NCI-H774 (cell line): ENCODE measurements around the gene CLASP1.
"Not testable (repeated sequence)": the region's sequence is repeated elsewhere in the genome, so short reads cannot be mapped to it uniquely, and the experiment has no call there.

Experiments
- DNase-seq: peaks from one replicate; lab custom pipeline; 2025; lab: John Stamatoyannopoulos, UW

Gene CLASP1

DNA sequence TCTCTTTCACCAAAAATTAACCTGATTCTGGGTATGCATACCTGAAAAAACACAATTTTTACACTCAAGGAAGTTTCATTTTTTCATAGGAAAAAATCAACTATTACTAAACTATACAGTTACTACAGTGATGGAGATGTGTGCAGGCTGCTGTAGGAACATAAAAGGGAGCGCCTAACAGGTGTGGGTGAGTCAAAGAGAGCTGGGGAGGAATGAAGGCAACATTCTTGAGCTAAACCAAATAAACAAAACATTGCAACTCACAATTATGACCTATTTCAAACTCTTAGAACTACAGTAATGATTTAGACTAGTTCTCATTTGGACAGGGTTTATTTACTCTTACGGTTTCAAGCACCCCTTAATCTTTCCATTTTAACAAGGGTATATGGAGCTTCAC lies 13.4 kb upstream of the CLASP1 start:
- DNase-seq = no peak

DNA sequence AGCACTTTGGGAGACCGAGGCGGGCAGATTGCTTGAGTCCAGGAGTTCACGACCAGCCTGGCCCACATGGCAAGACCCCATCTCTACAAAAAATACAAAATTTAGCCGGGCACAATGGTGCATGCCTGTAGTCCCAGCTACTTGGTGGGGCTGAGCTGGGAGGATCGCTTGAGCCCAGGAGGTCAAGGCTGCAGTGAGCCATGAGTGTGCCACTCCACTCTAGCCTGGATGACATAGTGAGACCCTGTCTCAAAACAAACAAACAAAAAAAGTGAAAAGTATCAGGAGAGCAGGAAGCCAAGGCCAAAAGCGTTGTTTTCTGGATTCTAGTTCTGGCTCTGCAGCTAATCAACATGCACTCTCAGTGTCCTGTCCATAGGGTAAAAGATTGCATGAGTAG lies 10.7 kb upstream of the CLASP1 start:
- DNase-seq = no peak

DNA sequence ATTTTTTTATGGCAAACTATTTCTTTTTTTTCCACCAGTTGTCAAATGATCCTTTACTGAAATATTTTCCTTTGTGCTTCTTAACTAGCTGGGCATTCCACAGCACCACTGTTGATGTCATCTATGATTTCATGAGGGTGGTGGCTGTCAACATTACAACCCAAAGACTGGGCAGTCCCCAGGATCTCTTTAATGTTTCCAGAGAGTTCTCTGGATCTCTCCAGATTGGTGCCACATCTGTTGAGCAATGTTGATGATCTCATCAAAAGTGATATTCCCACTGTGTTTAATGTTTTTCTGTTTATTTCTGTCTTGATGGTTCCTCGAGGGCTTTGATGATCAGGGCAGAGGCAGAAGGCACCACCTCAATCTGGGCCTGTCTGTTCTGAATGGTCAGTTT lies 9.1 kb upstream of the CLASP1 start:
- not testable (repeated sequence) for DNase-seq

DNA sequence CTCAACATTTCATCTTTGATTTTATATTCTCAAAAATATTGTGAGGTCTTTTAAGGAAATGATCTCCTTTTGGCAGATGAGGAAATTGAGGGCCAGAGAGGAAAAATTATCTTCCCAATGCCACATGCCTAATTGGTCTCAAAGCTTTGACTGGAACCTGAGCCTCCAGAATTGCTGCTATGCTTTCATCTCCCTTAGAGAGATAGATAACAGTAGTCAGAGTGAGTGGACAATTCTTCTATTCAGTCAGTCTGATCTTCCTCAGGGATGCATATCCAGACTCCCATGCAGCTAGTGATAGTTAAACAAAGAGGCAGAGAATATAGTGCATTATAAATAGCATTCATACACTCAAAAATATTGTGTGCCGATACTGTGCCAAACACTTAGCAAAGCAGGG lies 3.8 kb upstream of the CLASP1 start:
- DNase-seq = no peak

DNA sequence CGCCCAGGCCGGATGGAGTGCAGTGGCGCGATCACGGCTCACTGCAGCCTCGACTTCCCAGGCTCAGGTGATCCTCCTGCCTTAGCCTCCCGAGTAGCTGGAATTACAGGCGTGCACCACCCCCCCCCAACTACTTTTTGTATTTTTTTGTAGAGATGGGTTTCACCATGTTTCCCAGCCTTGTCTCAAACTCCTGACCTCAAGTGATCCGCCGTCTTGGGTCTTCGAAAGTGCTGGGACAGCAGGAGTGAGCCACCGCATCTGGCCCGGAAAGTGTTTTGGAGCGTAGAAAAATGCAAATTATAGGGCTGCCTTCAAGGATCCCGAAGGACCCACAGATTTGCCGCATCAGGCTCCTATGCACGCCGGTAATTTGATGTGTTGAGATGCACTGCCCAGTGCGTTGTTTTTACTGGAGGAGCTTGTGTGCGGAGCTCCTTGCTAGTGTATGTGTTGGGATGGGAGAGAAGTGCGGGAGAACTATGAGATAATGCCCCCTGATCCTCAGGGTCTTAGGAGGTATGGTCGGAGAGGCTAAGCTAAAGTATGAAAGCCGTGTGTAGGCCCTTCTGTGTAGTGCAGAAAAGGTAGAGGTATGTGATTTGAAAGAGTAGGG lies 1.2 kb upstream of the CLASP1 start:
- no peak for DNase-seq

DNA sequence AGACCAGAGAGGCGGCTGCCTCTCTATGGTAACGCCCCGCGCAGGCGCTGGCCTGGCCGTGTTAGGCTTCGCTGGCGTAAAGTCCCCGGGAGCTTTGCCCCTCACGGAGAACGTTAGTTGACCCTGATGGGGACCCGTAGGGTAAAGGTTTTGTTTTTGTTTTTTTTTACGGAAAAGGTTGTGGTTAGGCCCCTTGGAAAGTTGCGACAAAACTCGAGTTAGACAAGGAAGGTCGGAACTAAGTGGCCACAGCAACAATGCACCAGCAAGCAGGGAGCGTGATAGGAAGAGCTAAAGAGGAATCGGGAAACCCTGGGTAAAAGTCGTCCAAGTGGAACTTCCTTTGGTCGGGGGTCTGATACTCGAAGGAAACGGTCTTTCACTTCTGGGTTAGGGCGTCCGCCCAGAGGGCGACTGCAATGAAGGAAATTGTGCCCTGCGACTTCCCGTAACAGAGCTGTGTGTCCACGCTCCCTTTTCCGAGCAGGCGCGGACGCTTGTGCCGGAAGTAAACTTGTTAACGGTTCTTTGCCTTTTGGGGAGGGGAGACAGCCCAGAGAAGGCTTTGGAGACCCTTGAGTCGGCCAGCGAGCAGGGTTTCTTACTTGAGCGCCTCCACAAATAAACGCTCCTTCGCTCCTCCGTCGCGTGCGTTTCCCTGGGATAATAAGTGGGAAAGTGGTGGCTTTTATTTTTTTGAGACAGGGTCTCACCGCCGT lies 493 bp upstream of the CLASP1 start:
- peak; percentile 92 for DNase-seq

DNA sequence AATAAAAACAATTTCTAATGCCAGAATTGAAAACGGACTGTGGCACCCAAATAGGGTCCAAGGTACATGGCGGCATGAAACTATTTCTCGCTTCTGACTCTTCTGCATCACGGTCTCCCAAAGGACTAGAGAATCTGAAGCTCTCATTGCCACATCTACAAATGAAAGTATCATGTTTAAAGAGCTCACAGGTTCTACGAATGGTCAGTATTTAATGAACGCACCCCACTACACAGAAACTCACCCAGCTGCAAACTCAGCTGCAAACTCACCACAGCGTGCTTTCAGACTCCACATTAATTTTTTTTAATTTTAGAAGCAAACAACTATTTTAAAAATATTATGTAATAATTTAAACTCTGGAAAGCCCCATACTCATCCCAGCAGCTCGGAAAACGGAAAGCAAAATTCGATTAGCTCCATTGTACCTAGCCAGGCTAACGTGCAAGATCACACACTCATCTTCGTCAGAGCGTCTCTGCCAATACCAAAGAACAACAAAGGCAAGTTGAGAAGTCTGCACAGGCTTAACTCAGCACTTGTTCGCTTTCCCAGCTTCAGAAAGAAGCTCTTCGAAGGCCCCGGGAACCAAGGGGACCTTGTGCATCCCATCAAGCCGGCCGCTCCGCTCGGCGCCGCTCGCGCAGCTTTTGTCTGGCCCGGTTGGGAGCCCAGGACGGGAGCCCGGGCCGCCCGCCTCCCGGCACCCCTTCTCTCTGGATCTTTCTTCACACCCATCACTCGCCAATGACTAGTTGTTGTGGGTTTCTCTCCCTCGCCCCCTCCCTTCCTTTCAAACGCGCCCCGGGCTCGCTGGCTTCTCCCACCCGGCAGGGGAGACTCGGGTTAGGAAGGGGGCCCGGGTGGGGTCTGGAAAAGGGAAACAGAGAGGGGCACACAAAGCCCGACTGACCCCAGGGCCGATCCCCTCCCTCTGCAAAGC lies 785 bp downstream of the CLASP1 start:
- no peak for DNase-seq

DNA sequence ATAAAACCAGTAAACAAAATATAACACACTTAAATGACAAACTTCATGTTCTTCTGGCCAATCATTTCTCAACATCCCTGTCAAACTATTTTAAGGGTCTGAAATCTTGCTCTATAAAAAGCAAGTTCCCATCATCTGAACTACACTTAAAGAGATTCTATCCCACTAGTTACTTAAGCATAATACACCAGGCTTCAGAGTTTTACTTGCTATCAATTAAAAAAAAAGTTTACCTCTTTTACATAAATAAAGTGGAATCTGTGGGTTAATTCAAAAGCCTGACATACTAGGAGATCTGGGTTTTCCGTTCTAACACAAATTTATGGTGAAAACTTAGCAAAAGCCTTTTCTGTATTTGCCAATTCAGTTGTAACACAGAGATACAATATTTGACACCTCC lies 1.9 kb downstream of the CLASP1 start:
- DNase-seq = no peak

DNA sequence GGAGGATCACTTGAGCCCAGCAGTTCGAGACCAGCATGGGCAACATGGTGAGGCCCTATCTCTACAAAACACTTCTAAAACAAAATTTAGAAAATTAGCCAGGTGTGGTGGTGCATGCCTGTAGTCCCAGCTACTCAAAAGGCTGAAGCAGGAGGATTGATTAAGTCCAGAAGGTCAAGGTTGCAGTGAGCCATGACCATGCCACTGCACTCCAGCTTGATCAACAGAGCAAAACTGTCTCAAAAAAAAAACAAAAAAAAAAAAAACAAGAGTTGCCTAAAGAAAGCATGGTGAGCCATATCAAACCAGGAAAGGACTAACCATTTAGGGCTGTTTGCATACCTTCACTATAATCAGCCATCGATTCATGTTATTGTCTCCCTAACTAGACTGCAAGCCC lies 4.5 kb downstream of the CLASP1 start:
- DNase-seq = no peak

DNA sequence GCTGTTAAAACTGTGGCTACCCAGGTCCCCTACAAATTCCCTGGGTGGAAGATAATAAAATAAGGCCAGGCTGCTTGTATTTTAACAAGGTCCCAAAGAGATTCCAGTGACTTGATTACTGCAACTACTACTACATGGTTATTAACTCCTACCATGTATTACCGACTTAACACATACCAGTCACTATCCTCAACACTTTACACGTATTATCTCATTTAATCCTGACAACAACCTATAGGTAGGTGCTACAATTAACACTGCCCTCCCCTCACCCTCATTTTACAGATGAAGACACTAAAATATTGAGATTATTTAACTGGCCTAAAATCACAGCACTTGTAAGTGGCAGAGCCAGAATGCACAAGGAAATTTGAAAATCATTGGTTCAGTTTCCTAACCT lies 5.4 kb downstream of the CLASP1 start:
- DNase-seq = no peak

DNA sequence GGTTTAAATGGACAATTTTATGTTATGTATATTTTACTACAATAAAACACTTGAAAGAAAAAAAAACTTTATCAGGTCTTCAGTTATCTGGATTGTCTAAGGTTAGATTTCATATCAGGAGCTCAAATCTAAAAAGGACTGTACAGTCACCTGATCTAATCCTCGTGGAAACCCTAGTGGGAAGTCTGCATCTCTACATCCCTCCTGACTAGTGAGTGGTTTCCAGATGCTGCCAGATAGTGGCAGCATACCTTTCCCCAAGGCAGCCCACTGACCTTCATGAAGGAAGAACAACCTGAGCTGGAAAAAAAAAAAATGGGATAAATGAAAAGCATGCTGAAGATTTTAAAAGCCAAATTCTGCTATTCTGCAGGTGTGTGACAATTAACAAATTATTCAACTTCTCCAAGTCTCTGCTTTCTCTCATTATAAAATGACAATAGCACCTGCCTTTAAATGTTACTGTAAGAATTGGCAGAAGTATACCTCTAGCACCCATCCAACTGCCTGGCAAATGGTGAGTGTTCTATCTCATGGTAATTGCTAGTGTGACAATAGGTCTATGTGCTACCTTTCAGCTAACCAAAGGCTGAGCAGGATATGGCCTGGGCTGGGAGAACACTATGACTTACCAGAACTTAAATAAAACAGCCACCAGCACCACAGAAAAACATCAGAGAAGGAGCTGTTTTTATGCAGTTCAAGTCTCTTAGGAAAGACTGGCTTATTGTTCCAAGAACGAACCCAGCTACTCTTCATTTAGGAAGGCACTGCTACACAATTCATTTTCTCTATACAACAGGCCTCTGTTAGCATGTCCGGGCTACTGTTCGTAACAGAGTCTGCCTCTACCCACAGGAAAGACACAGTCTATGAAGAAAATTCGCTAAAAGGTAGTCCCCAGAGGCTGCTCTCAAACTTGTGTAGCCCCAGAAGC lies 8.6 kb downstream of the CLASP1 start:
- DNase-seq = no peak

DNA sequence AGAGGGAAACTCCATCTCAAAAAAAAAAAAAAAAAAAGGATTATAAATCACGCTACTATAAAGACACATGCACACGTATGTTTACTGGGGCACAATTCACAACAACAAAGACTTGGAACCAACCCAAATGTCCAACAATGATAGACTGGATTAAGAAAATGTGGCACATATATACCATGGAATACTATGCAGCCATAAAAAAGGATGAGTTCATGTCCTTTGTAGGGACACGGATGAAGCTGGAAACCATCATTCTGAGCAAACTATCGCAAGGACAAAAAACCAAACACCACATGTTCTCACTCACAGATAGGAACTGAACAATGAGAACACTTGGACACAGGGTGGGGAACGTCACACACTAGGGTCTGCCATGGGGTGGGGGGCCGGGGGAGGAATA lies 9.4 kb downstream of the CLASP1 start:
- not testable (repeated sequence) for DNase-seq

DNA sequence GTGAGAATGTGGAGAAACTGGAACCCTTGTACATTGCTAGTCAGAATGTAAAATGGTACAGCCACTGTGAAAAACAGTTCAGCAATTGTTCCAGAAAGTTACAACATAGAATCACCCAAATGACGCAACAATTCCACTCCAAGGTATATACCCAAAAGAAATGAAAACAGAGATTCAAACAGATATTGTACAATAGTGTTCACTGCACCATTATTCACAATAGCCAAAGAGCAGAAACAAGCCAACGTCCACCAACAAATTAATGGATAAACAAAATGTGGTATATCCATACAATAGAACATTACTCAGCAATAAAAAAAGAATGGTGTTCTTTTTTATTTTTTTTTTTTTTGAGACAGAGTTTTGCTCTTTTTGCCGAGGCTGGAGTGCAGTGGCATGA lies 10.9 kb downstream of the CLASP1 start:
- no peak for DNase-seq

DNA sequence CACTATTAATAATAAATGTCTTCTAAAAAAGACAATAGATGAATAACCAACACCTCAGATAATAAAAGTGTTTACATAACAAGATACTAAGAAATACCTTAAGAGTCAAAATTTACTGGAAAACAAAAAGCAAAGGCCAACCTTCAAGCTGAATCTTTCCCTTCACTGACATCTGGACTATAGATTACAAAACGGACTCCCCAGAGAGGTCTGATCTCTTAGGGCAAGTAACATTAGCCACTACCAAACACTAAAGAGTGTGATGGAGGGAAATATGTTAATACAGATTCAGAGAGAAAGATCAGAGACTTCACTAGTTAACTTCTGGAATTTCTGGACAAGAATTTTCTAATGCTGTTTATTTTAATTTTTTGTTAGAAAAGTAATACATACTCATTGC lies 13.9 kb downstream of the CLASP1 start:
- DNase-seq = no peak

DNA sequence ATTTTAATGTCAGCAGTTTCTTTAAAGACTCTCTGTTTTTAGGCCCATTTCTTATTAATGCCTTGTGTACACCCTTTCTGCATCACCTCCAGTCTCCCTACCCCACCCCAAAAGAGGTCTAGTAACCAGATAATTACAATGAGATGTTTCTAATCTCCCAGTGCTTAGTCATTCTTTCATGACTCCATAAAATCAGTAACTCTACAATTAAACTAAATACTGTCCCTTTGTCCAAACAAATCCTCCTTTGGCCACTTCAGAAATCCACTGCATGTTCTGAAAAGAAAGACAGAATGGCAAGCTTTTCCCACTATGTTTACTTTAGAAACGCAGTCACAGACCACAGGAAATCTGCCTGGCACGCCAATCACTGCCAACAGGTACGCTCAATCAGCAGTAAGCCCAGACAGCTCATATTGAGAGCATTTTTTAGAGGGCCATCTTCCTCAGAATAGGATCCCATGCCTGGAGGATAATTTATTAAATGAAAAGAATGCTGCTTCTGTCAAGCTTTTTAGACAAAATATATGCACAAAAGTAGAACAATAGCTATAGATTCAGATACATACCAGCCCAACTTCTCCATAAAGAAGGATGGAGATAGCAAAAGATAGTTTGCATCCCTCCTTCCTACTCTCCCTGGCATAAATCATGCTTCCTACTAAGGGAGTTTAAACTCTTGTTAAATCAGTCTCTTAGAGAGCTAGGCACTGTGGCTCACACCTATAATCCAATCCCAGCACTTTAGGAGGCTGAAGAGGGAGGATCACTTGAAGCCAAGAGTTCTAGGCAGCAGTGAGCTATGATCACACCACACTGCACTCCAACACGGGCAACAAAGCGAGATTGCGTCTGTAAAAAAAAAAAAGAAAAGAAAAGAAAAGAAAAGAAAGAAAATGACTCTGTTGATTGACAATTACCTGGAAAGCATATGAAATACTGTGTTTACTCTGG lies 14.6 kb downstream of the CLASP1 start:
- DNase-seq = peak; percentile 7

DNA sequence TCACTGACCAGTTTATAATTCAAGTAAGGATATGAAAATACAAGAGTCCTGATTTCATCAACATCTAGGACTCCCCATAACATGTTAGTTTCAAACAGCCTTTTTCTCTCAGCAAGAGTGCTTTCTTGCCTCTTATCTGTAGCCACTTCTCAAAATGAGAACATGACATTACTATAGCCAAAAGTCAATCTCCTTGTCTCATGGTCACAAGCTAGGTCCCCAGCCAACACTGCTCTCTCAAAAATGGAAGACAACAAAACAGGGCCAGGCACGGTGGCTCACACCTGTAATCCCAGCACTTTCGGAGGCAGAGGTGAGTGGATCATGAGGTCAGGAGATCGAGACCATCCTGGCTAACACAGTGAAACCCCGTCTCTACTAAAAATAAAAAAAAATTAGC lies 15.8 kb downstream of the CLASP1 start:
- no peak for DNase-seq

DNA sequence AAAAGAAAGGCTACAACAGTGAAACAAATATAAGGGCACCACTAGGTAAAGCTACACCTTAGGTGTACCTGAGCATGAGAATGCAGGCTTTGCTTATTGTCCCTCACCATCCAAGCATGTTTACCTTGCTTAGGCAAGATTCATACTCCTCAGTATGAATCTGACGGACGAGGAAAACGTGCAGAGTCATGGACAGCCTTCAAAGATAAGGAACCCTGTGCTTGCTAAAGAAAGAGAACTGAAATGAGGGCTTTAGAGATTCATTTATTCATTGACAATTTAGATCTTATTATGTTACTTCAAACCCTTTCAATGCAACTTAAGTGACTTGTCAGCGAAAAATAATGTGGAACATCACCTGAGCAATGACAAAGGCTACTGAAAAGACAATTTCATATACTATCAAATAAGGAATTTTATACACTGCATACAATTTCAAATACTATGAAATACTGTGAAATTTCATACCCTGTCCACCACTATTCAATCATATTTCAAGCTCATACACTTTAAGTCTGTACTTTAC lies 21.7 kb downstream of the CLASP1 start:
- DNase-seq = no peak

DNA sequence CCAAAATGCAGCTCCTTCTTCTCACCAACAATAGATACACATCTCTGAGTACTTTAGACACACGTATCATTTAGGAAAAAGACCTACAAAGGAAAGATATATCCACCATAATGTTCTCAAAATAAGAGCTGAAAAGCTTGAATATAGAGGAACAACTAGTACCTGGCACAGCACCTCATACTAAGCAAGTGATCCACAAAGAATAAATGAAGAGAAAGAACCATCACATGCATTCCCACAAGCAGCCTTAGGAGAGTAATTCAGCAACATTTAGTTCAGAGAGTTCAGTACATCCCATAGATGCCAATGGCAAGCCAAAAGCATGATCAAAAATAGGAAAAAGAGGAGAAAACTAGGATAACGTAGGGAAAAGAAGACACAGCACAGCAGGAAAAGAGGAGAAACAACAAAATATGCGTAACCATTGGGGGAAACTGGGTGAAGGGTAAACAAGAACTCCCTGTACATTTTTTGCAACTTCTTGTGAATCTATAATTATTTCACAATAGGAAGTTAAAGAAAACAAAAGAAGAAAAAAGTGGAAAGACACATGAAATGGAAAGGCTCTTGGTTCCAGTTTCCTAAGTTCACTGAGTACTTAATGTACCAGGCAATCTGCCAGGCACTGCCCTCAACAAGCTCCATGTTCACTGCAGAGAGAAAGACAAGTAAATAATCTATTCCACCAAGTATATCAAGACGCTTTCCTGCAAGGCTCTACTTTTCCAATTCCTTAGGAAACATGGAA lies 22.3 kb downstream of the CLASP1 start:
- DNase-seq = no peak

DNA sequence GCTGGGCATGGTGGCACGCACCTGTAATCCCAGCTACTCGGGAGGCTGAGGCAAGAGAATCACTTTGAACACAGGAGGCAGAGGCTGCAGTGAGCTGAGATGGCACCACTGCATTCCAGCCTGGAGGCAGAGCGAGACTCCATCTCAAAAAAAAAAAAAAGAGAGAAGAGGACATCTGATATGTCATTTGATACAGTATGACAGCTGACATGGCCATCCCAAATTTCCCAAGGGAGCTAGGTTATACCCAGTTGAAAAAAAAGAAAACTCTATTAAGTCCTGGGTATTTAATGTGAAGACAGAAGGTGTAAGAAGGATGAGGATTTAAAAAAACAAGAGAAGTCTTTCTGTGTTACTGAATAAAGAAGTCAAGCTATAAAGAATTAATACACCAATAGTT lies 23.3 kb downstream of the CLASP1 start:
- no peak for DNase-seq
